HG02840 (cell line): ENCODE results near the gene PRSS27.
"Not testable (repeated sequence)": the region's sequence is repeated elsewhere in the genome, so short reads cannot be mapped to it uniquely, and the experiment has no call there.

ENCODE experiments used
- ATAC-seq: cut with Tn5 transposase; IDR thresholded peaks from one replicate; pipeline ENCODE4 v1.9.1; 2021; ENCODE audit warnings: mild to moderate bottlenecking, moderate library complexity, moderate number of reproducible peaks; ENCODE audit not compliant: unreplicated experiment, low FRiP score

The PRSS27 gene

DNA sequence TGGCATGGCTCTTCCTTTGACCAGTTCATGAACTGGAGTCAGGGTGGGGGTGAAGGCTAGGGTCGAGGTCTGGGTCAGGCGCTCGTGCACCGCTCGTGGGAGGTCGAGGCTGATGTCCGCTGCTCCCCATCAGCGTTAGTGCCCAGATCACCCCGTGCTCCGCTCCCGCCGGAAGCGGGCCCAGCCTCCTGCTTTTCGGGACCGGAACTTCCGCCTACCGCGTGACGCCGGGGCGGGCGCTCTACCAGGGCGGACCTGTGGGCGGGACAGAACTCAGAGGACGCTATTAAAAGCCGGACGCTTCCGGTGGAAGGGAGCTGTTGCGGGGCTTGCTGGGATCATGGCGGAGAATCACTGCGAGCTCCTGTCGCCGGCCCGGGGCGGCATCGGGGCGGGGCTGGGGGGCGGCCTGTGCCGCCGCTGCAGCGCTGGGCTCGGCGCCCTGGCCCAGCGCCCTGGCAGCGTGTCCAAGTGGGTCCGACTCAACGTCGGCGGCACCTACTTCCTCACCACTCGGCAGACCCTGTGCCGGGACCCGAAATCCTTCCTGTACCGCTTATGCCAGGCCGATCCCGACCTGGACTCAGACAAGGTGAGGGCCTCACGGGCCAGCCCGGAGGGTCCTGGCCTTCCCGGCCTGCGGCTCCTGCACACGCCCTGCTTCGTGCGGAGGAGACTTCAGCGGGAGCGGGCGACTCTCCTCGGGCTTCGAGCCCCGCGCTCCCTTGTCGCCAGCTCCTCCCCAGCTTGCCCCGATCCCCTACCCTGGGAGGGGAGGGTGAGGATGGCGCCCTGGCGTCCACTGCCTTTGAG, 37.6 kb downstream of the PRSS27 start, which contains the start of gene KCTD5:
TSS of gene KCTD5 (plus strand) at position 315 of the 813 bp plus-strand sequence. CDS start at position 341, 26 bp downstream.
- peak; percentile 63 for ATAC-seq

DNA sequence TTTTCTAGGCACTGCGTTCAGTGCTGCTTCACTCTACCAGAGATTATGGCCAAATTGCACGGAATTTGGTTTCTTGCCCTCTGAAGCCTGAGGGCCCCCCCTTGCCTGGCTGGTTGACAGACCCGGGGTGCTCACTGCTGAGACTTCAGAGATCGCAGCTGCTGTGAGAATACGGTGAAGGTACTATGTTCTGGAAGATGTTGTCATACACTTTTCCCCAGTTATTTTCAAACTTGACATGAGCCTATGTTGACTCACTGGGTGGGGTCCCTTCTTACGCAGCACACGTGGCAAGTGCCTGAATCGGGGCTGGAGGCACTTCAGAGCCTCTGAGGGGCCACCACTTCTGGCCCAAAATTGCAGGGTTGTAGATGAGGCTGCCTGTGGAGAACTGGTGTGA, 39.7 kb downstream of the PRSS27 start:
- not testable (repeated sequence) for ATAC-seq

DNA sequence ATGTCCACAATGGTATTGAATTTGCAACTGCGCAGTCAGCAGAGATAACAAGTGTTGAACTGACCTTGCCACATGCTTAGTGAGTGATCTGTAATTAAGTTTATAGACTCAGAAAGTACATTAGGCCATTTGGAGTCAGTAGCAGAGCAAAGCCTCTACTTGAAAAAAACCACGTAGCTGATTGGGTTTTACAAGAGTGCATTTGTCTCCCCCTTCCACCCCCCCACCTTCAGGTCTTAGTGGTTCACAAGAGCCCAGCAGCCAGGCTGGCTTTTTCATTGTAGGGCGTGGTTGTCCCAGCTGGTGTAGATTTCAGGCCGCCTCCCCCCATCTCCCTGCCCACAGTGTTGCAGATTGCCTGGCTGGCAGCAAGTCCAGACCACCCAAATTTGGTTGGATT, 40.1 kb downstream of the PRSS27 start:
- not testable (repeated sequence) for ATAC-seq

DNA sequence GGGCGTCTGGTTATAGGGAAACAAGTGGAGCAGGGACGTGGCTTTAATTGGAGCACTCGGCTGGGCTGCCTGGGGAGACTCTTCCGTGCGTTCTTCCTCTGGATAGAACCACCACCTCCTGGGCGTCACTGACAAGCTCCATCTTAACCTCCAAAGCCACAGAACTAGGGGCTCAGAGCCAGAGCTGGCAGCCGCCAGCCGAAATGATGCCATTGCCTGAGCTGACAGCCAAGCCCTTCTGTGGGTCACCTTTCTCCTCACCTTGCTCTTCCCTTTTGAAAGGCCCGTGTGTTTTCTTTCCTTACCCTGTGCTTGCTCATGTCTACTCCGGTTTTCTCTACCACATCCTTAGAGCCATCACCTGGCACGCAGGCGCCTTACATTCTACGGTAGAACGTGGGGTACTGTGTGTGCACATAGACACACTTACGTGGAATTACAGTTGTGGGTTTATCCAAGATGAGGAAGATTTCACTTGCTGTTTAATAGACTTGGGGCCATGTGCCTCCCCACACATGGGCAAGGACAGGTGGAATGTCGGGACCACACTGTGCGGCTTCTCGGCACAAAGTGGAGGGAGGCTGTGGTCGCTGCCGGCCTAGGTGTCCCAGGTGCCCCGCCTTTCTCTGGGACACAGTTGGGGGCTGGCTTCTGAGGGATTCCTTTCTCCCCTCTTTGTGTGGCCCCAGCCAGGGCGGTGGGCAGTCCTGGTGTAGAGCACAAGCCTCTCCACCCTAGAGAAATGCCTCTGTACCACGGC, 41.6 kb downstream of the PRSS27 start:
- ATAC-seq, result not testable (repeated sequence)

DNA sequence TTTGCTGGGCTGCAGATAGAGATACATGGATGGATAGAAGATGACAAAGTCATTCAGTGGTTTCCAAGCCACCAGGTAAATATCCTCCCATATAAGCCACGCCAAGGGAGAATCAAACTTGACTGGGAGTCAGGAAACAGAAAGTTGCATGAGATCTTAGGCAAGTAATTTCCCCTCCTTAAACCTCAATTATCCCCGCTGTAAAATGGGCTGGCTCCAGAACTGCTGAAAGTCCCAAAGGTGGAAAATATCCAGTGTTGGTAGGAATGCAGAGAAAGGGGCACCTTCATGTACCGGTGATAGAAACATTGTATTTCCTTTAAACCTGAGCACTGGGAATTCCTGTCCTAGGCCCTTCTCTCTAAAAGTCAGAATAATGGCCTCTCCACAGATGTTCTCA, 43.1 kb downstream of the PRSS27 start:
- ATAC-seq, result not testable (repeated sequence)

DNA sequence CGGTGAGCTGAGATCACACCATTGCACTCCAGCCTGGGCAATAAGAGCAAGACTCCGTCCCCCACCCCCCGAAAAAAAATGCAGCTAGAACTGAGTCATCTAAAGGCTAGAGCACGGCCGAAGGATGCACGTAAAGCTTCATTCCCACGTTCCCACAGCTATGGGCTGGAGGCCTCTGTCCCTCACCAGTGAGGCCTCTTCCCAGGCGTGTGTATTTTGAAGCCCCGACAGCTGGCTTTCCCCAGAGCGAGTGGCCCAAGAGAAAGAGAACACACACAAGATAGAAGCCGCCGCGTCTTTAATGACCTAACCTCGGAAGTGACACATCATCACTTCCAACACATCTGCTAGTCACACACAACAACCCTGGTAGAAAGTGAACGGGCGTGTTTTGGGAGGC, 44.3 kb downstream of the PRSS27 start:
- no peak for ATAC-seq

DNA sequence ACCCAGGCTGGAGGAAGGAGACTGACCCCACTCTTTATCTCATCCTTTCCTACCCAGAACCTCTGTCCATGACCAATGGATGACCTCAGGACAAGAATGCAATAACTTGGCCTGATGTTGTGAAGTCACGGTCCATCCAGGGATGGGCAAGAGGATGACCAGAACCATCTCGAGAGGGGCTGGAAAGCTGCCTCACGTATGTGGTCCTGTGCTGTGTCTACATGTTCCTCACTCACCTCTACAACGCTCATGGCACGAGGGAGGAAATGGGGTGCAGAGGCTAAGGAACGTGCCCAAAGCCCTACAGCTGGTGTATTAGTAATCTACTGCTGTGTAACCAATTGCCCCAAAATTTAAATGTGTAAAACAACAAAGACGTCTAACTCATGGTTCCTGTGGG, 45.0 kb downstream of the PRSS27 start:
- ATAC-seq, result no peak

DNA sequence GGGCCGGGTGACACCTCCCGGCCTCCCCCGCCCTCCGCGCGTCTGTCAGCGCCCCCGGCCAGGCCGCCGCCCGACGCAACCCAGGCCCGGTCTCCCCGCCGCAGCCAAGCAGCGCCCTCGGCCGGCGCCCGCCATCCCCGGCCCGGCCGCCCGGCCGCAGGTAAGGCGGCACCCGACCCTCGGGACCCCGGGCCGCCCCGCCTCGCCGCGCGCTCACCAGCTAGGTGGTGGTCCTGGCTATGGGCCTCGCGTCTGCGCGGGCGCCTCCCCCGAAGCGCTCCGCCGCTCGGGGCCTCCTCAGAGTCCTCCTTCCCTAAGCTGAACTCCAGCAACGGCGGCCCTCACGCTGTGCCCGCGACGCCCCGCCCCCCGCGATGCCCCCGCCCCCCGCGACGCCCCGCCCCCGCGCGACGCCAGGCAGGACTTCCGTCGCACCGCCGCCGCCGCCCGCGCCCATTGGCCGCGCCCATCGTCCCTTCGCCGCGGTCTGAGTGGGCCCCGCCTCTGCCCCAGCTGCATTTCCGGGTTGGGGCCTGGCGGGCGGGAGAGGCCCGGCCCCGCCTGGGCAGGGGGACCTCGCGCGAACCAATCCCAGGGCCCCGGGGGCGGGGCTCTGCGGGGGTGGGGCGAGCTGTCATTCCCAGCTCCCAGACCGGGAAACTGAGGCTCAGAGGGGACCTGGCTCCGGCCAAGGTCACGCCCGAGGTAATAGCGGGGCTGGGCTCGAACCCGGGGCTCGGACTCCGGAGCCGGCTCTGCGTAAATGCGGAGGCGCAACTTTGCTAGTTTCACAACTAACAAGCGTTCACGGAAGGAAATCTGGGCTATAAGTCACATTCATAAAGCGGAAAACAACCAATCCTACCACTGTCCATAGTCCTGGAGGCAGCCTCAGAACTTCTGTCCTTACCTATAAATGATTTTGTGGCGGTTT, 46.7 kb downstream of the PRSS27 start:
- peak; percentile 92 for ATAC-seq

DNA sequence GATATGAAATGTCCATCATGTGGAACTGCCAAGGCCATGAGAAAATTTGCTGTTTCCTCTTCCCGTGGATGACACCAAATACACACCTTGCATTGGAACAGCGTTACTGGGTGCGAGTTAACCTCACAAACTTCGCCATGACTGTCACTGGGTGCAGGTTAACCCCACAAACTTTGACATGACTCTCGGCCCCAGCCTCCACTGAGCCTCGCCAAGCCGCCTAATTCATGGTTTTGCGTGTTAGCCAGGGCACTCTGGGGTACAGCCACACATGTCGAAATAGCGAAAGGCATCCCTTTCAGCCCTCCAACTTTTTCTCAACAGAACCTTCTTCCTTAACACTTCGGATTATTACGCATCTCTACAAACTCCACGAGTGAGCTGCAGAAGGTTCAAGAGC, 48.3 kb downstream of the PRSS27 start:
- ATAC-seq, result no peak

DNA sequence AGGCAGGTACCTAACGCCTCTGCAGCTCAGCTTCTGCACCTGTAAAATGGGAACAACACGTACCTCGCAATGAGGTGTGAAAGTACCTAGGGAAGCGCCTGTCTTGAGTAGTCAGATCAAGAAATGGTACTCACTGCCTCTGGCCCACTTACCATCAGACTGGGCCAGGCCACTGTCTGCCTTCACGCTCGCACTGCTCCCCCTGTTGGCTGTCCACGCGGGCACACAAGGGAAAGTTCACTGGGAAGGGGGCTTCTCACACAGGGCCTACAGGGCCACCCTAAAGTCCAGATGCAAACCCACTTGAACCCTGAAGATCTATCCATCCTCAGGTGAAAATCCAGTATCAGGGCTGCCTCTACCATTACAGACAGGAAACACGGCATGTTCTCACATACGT, 48.8 kb downstream of the PRSS27 start:
- ATAC-seq, result not testable (repeated sequence)

DNA sequence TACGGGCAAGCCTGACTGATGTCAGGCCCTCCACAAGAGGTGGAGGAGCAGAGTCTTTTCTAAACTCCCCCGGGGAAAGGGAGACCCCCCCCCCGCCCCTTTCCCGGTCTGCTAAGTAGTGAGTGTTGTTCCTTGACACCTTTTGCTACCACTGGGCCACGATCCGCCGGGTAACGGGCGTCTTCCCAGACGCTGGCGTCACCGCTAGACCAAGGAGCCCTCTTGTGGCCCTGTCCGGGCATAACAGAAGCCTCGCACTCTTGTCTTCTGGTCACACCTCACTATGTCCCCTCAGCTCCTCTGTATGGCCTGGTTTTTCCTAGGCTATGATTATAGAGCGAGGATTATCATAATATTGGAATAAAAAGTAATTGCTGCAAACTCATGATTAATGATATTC, 50.0 kb downstream of the PRSS27 start:
- ATAC-seq, result not testable (repeated sequence)

DNA sequence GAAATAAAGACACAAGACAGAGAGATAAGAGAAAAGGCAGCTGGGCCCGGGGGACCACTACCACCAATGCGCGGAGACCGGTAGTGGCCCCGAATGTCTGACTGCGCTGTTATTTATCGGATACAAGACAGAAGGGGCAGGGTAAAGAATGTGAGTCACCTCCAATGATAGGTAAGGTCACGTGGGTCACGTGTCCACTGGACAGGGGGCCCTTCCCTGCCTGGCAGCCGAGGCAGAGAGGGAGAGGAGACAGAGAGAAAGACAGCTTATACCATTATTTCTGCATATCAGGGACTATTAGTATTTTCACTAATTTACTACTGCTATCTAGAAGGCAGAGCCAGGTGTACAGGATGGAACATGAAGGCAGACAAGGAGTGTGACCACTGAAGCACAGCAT, 50.4 kb downstream of the PRSS27 start:
- not testable (repeated sequence) for ATAC-seq

DNA sequence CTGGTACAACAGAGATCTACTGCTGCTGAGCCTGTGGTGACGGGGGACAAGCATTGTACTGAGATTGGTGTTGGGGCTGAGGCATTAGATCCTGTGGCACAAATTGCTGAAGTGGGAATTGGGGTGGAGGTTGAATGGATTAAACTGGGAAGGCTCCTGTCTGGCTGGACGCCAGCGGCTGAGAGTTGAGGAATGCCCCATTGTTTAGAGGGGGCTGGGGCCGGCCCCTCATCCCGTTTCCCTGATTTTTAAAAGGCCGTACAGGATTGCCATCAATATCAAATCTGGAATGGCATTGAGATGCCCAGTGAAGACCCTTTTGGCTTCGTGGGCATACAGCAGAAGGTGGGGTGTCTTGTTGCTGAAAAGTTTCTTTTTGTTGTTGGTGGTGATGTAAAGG, 53.4 kb downstream of the PRSS27 start:
- ATAC-seq, result not testable (repeated sequence)

DNA sequence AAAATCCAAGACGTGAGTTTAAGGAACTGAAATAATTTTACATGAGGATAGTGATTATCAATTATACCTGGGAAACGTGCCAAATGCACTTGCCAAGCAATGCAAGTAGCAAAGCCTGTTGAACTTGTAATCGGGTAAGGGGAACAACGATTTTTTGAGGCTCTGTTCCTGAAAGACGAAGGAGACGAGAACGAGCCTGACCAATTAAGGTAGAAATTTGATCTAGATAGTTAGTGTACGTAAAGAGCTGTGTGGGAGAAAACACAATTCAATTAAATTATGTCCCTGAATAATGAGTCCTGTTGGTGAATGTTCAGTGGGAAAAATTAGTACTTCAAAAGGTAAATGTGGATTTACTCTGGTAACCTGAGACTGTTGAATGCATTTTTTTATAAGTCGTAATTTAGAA, 55.4 kb downstream of the PRSS27 start:
- no peak for ATAC-seq

DNA sequence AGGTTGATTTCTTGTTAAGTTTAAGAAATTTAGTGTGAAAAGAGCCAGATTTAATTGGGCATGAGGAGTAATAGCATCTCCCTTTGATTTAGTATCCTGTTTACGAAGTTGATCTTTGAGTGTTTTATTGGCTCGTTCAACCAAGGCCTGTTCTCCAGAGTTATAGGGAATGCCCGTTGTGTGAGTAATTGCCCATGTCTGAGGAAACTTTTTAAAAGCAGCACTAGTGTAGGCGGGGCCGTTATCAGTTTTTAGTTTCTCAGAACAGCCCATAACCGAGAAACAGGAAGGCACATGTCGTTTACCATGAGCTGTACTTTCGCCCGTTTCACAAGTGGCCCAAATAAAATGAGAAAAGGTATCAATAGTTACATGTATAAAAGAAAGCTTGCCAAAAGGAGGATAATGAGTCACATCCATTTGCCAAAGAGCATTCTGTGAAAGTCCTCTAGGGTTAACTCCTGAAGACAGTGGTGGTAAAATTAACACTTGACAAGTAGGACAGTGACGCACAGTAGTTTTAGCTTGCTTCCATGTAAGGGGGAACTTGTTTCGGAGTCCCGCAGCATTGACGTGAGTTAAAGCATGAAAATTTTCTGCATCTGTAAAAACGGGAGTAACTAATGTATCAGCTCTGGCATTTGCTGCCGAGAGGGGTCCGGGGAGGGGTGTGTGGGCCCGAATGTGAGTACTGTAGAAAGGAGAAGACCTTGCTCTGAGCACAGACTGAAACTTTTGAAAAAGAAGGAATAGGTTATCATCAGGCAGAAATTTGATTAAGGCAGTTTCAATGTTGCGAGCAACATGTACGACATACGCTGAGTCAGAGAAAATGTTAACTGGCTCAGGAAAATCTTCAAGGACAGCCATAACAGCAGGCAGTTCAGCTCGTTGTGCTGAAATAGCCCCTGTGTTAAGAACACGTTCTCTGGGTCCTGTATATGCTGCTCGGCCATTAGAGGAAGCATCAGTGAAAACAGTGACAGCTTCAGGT, 56.2 kb downstream of the PRSS27 start:
- no peak for ATAC-seq
